Smooth muscle cell (in vitro differentiated cells): ENCODE data around the gene BMPR1A. TPM values are rescaled to one million over a fixed set of nuclear protein-coding genes. Genes with fewer than 3 reads are reported as not detected.

Source experiments
- DNase-seq: peaks from one replicate; lab custom pipeline; 2025; ENCODE audit not compliant: unreplicated experiment; lab: John Stamatoyannopoulos, UW
- H2AFZ ChIP-seq: fragments of 200-600 bp; sonication (generic); 2 replicates; pipeline ENCODE4 v1.6.0; 2016; ENCODE audit warnings: antibody characterized with exemption, low read depth, mild to moderate bottlenecking
- H3F3A ChIP-seq: fragments of 200-600 bp; sonication (generic); 2 replicates; pipeline ENCODE4 v1.6.0; 2017; ENCODE audit warnings: antibody characterized with exemption, low read depth
- H3K27ac ChIP-seq: fragments of 200-600 bp; sonication (generic); 2 replicates; pipeline ENCODE4 v1.5.1; 2016; ENCODE audit warnings: low read depth, mild to moderate bottlenecking
- H3K27me3 ChIP-seq: fragments of 200-600 bp; sonication (generic); 2 replicates; pipeline ENCODE4 v1.6.1; 2016; ENCODE audit warnings: low read depth, mild to moderate bottlenecking
- H3K36me3 ChIP-seq: fragments of 200-600 bp; sonication (generic); 2 replicates; pipeline ENCODE4 v1.5.1; 2016; ENCODE audit warnings: low read depth
- H3K4me1 ChIP-seq: fragments of 200-600 bp; sonication (generic); 2 replicates; pipeline ENCODE4 v1.5.1; 2016; ENCODE audit warnings: low read depth
- H3K4me2 ChIP-seq: fragments of 200-600 bp; sonication (generic); 2 replicates; pipeline ENCODE4 v1.6.0; 2016; ENCODE audit warnings: mild to moderate bottlenecking
- H3K4me3 ChIP-seq: fragments of 200-600 bp; sonication (generic); 2 replicates; pipeline ENCODE4 v1.5.1; 2016; ENCODE audit warnings: mild to moderate bottlenecking
- H3K79me2 ChIP-seq: fragments of 200-600 bp; sonication (generic); 2 replicates; pipeline ENCODE4 v1.6.0; 2016; ENCODE audit warnings: low read depth, mild to moderate bottlenecking
- H3K9ac ChIP-seq: fragments of 200-600 bp; sonication (generic); 2 replicates; pipeline ENCODE4 v1.6.0; 2016; ENCODE audit warnings: low read depth
- H3K9me3 ChIP-seq: fragments of 200-600 bp; sonication (generic); replicated peaks from 2 replicates; pipeline ENCODE4 v1.5.1; 2016; ENCODE audit warnings: low read depth
- H4K20me1 ChIP-seq: fragments of 200-600 bp; sonication (generic); 2 replicates; pipeline ENCODE4 v1.6.0; 2016; ENCODE audit warnings: low read depth
- WGBS: methylation state at CpG from one replicate; pipeline ENCODE4 v1.1.7; 2016; ENCODE audit warnings: low lambda C conversion rate; 5-methylcytosine and 5-hydroxymethylcytosine counted together
- polyA plus RNA-seq: library from polyadenylated mRNA; unstranded; fragments of >200 nt; fragmentation: Nextera tagmentation; extraction: Ambion mirVana; gene quantifications from 2 replicates; pipeline ENCODE4 v1.2.1, GENCODE V29; 2016
- total RNA-seq: library from RNA; depleted of rRNA; stranded (reverse); fragments of >200 nt; gene quantifications from 2 replicates; pipeline ENCODE4 v1.2.3, GENCODE V29; 2014
- TF ChIP-seq, protein P1 (sequence below): fragments of 200-600 bp; sonication (generic); IDR thresholded peaks from 2 replicates; pipeline ENCODE4 v1.5.1; 2017; ENCODE audit warnings: borderline replicate concordance, mild to moderate bottlenecking, antibody characterized with exemption; ENCODE audit not compliant: insufficient read depth, poor library complexity, severe bottlenecking

The BMPR1A gene
- total and polyA plus RNA-seq, 2 experiments from 2014 or later, result 15.5 to 80.9 TPM

DNA sequence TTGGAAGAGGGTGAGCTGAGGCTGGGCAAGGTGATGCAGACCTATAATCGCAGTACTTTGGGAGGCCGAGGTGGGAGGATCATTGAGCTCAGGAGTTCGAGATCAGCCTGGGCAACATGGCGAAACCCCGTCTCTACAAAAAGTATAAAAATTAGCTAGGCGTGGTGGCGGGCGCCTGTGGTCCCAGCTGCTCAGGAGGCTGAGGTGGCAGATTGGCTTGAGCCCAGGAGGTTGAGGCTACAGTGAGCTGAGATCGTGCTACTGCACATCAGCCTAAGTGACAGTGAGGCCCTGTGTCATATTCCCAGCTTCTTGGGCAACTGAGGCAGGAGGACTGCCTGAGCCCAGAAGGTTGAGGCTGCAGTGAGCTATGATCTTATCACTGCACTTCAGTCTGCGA is 13.6 kb downstream of the BMPR1A start:
- peaks cover 43% of the 10 kb centered on the region for H3K4me1 ChIP-seq
- 89% methylated on average over 10 of the region's 10 CpGs for WGBS
- H2AFZ ChIP-seq, result no peak overlapping the region
- TF ChIP-seq, protein P1, sequence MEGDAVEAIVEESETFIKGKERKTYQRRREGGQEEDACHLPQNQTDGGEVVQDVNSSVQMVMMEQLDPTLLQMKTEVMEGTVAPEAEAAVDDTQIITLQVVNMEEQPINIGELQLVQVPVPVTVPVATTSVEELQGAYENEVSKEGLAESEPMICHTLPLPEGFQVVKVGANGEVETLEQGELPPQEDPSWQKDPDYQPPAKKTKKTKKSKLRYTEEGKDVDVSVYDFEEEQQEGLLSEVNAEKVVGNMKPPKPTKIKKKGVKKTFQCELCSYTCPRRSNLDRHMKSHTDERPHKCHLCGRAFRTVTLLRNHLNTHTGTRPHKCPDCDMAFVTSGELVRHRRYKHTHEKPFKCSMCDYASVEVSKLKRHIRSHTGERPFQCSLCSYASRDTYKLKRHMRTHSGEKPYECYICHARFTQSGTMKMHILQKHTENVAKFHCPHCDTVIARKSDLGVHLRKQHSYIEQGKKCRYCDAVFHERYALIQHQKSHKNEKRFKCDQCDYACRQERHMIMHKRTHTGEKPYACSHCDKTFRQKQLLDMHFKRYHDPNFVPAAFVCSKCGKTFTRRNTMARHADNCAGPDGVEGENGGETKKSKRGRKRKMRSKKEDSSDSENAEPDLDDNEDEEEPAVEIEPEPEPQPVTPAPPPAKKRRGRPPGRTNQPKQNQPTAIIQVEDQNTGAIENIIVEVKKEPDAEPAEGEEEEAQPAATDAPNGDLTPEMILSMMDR, result no peak
- peaks cover 8% of the 10 kb centered on the region for H3F3A ChIP-seq
- peaks cover 98% of the 10 kb centered on the region for H4K20me1 ChIP-seq
- H3K27me3 ChIP-seq, result no peaks in the 10 kb centered on the region
- no peak overlapping the region for H3K9ac ChIP-seq
- H3K9me3 ChIP-seq, result no peaks in the 10 kb centered on the region
- H3K4me2 ChIP-seq, result no peak overlapping the region
- no peak overlapping the region for H3K4me3 ChIP-seq
- peaks cover 96% of the 10 kb centered on the region for H3K79me2 ChIP-seq
- no peak overlapping the region for H3K27ac ChIP-seq
- DNase-seq, result no peak
- no peaks in the 10 kb centered on the region for H3K36me3 ChIP-seq

GRCh38 chr10:86770412-86770960 is 14.1 kb downstream of the BMPR1A start:
- H3K9ac ChIP-seq, result no peak overlapping the region
- WGBS, result 43% methylated on average over 2 of the region's 2 CpGs
- no peak overlapping the region for H3K4me3 ChIP-seq
- peaks cover 48% of the 10 kb centered on the region for H3K4me1 ChIP-seq
- no peaks in the 10 kb centered on the region for H3K36me3 ChIP-seq
- no peak overlapping the region for H2AFZ ChIP-seq
- H4K20me1 ChIP-seq, result peaks cover 99% of the 10 kb centered on the region
- TF ChIP-seq, protein P1, result no peak
- H3F3A ChIP-seq, result peaks cover 12% of the 10 kb centered on the region
- DNase-seq, result no peak
- H3K4me2 ChIP-seq, result no peak overlapping the region
- peaks cover 91% of the 10 kb centered on the region for H3K79me2 ChIP-seq
- H3K9me3 ChIP-seq, result no peaks in the 10 kb centered on the region
- no peaks in the 10 kb centered on the region for H3K27me3 ChIP-seq
- H3K27ac ChIP-seq, result no peak overlapping the region

DNA sequence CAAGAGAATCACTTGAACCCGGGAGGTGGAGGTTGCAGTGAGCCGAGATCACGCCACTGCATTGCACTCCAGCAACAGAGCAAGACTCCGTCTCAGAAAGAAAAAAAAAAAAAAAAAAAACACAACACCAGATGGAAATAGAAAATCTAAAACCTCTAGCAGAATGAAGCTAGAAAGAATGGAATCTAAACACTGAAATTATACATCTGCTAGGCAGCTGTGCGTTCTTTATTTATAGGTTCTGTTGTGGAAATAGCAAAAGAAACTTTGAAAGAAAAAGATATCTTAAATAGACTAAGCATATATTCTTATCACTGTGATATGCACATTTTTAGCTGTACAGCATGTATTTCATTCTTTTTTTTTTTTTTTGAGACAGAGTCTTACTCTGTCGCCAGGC is 17.1 kb downstream of the BMPR1A start:
- Histone ChIP-seq H3K27me3 (no peaks in the 10 kb centered on the region), H3K4me2 (no peak overlapping the region), H3K27ac (no peak overlapping the region), H3K9me3 (no peaks in the 10 kb centered on the region), H3K9ac (no peak overlapping the region), H3K4me1 (peaks cover 47% of the 10 kb centered on the region), H3F3A (peaks cover 12% of the 10 kb centered on the region), H3K36me3 (no peaks in the 10 kb centered on the region), H3K79me2 (peaks cover 89% of the 10 kb centered on the region), H2AFZ (no peak overlapping the region), H4K20me1 (peaks cover 99% of the 10 kb centered on the region), H3K4me3 (no peak overlapping the region)
- TF ChIP-seq, protein P1, result no peak
- 83% methylated on average over 6 of the region's 6 CpGs for WGBS
- DNase-seq, result no peak
